Activated naive CD4-positive, alpha-beta T cell (primary cell): ENCODE measurements around the gene FLT1.

Experiments used
- DNase-seq, 4 experiments: peaks; one replicate each; lab custom pipeline; 2025; lab: John Stamatoyannopoulos, UW

FLT1 gene

GRCh38 chr13:28494778-28495537 lies at the start of gene FLT1:
TSS of gene FLT1 (minus strand) at chr13:28495128. CDS start at chr13:28494843, 285 bp downstream.
- peak in 1 of 4 experiments; percentile 28 for DNase-seq

GRCh38 chr13:28544026-28544425 lies 49.1 kb upstream of the FLT1 start:
- no peak for DNase-seq

GRCh38 chr13:28542804-28543203 lies 47.9 kb upstream of the FLT1 start:
- no peak for DNase-seq

- no peak for DNase-seq
Measured at GRCh38 chr13:28541966-28542365, 47.0 kb upstream of the FLT1 start.

- no peak for DNase-seq
Measured at GRCh38 chr13:28540612-28541011, 45.7 kb upstream of the FLT1 start.

- DNase-seq: no peak
Measured at GRCh38 chr13:28539625-28540286, 44.8 kb upstream of the FLT1 start.

- no peak for DNase-seq
Measured at GRCh38 chr13:28538932-28539331, 44.0 kb upstream of the FLT1 start.

GRCh38 chr13:28537171-28537570 lies 42.2 kb upstream of the FLT1 start:
- DNase-seq: no peak

GRCh38 chr13:28536371-28536770 lies 41.4 kb upstream of the FLT1 start:
- DNase-seq: no peak

- DNase-seq: no peak
Measured at GRCh38 chr13:28535734-28536133, 40.8 kb upstream of the FLT1 start.

- DNase-seq: no peak
Measured at GRCh38 chr13:28534801-28535200, 39.9 kb upstream of the FLT1 start.

- no peak for DNase-seq
Measured at GRCh38 chr13:28534210-28534609, 39.3 kb upstream of the FLT1 start.

- no peak for DNase-seq
Measured at GRCh38 chr13:28533441-28534166, 38.7 kb upstream of the FLT1 start.

GRCh38 chr13:28533125-28533436 lies 38.2 kb upstream of the FLT1 start:
- no peak for DNase-seq

- DNase-seq: no peak
Measured at GRCh38 chr13:28532388-28533124, 37.6 kb upstream of the FLT1 start.

- DNase-seq: no peak
Measured at GRCh38 chr13:28531845-28532387, 37.0 kb upstream of the FLT1 start.

- no peak for DNase-seq
Measured at GRCh38 chr13:28531077-28531844, 36.3 kb upstream of the FLT1 start.

GRCh38 chr13:28530729-28531076 lies 35.8 kb upstream of the FLT1 start:
- DNase-seq: no peak

- DNase-seq: no peak
Measured at GRCh38 chr13:28529836-28530235, 34.9 kb upstream of the FLT1 start.

GRCh38 chr13:28528848-28529247 lies 33.9 kb upstream of the FLT1 start:
- no peak for DNase-seq

GRCh38 chr13:28528388-28528787 lies 33.5 kb upstream of the FLT1 start:
- no peak for DNase-seq
